Endothelial cell of umbilical vein (primary cell): ENCODE results near the gene HTT. TPM values are rescaled to one million over a fixed set of nuclear protein-coding genes. Genes with fewer than 3 reads are reported as not detected.

ENCODE experiments used
- BruUV-seq: library from RNA; stranded (reverse); fragments of 400-500 nt; replicated peaks from 2 replicates; lab custom pipeline; 2021; lab: Mats Ljungman, UMichigan
- CTCF ChIA-PET: fragments of 300-600, 350-600 bp; sonication (Branson Sonifier 250); formaldehyde crosslinking; loops from one replicate; lab custom pipeline; 2021; ENCODE audit warnings: antibody characterized with exemption, inconsistent platforms; lab: Charles Lee
- POLR2A ChIA-PET: fragments of 300-600, 350-600 bp; sonication (Branson Sonifier 250); formaldehyde crosslinking; loops from one replicate; lab custom pipeline; 2021; ENCODE audit warnings: antibody characterized with exemption, inconsistent platforms; lab: Charles Lee
- DNase-seq: peaks from one replicate; pipeline ENCODE4 v3.0.0-alpha.2; 2011; ENCODE audit warnings: low read depth, low spot score
- FAIRE-seq: peaks from 2 replicates; lab custom pipeline; 2011; peaks lifted over from hg19 to GRCh38; lab: Jason Lieb, UNC
- H2AFZ ChIP-seq: 2 replicates; pipeline ENCODE4 v1.6.0; 2012; ENCODE audit warnings: low read depth, low read length, control low read depth, inconsistent platforms
- H3K27ac ChIP-seq: 2 replicates; pipeline ENCODE4 v1.5.1; 2011; ENCODE audit warnings: low read depth, mild to moderate bottlenecking, control low read depth, low read length, moderate library complexity; ENCODE audit not compliant: insufficient read depth
- H3K27me3 ChIP-seq, 2 experiments: 2 replicates each; pipeline versions ENCODE4 v1.6.0 to v1.6.1; 2011; ENCODE audit warnings: low read length in 2 of 2, mixed read lengths in 1 of 2; ENCODE audit not compliant: control insufficient read depth in 2 of 2, insufficient read depth in 2 of 2
- H3K36me3 ChIP-seq, 2 experiments: 2 replicates in 1 of 2; 3 replicates in 1 of 2; pipeline ENCODE4 v1.5.1; 2011; ENCODE audit warnings: low read length in 2 of 2, mild to moderate bottlenecking in 1 of 2, moderate library complexity in 1 of 2; ENCODE audit not compliant: control insufficient read depth in 2 of 2, insufficient read depth in 2 of 2; ENCODE audit errors: extremely low read depth in 1 of 2
- H3K4me1 ChIP-seq: 3 replicates; pipeline ENCODE4 v1.5.1; 2011; ENCODE audit warnings: mild to moderate bottlenecking, low read length; ENCODE audit not compliant: control insufficient read depth, insufficient read depth; ENCODE audit errors: extremely low read depth
- H3K4me2 ChIP-seq: 2 replicates; pipeline ENCODE4 v1.6.1; 2011; ENCODE audit warnings: low read length, control low read depth, mixed read lengths; ENCODE audit not compliant: insufficient read depth
- H3K4me3 ChIP-seq, 3 experiments: fragments of 200-600 bp in 1 of 3; sonication (generic), shearing (Covaris generic) in 1 of 3; replicated peaks in 1 of 3; 2 replicates each; pipeline ENCODE4 v1.5.1; 2011 to 2016; ENCODE audit warnings: control low read depth in 3 of 3, low read length in 3 of 3, mild to moderate bottlenecking in 2 of 3, inconsistent platforms in 1 of 3, low read depth in 1 of 3, moderate library complexity in 1 of 3; ENCODE audit not compliant: insufficient read depth in 1 of 3
- H3K79me2 ChIP-seq: 2 replicates; pipeline ENCODE4 v1.6.0; 2012; ENCODE audit warnings: low read length, inconsistent platforms; ENCODE audit not compliant: control insufficient read depth, insufficient read depth
- H3K9ac ChIP-seq: replicated peaks from 2 replicates; pipeline ENCODE3; 2011; ENCODE audit warnings: low read length, control low read depth; ENCODE audit not compliant: insufficient read depth; ENCODE audit errors: extremely low read depth
- H3K9me1 ChIP-seq: replicated peaks from 3 replicates; pipeline ENCODE4 v1.6.0; 2011; ENCODE audit warnings: mild to moderate bottlenecking, low read length; ENCODE audit not compliant: control insufficient read depth, insufficient read depth; ENCODE audit errors: extremely low read depth
- H3K9me3 ChIP-seq: replicated peaks from 2 replicates; pipeline ENCODE4 v1.5.1; 2012; ENCODE audit warnings: low read length, inconsistent platforms; ENCODE audit not compliant: control insufficient read depth, insufficient read depth
- H4K20me1 ChIP-seq: replicated peaks from 2 replicates; pipeline ENCODE3; 2011; ENCODE audit warnings: mild to moderate bottlenecking, low read length; ENCODE audit not compliant: control insufficient read depth, insufficient read depth; ENCODE audit errors: extremely low read depth
- EZH2 ChIP-seq: IDR thresholded peaks from 2 replicates; pipeline ENCODE4 v1.6.1; 2012; ENCODE audit warnings: borderline replicate concordance, low read depth, mild to moderate bottlenecking, moderate library complexity, low read length, inconsistent platforms; ENCODE audit not compliant: severe bottlenecking
- FOS ChIP-seq: IDR thresholded peaks from 2 replicates; pipeline ENCODE4 v1.6.1; 2011; ENCODE audit warnings: mild to moderate bottlenecking, low read length, moderate library complexity, borderline replicate concordance; ENCODE audit not compliant: insufficient read depth
- GATA2 ChIP-seq: IDR thresholded peaks from 2 replicates; pipeline ENCODE4 v1.7.0; 2011; ENCODE audit warnings: low read depth, mild to moderate bottlenecking, moderate library complexity, mixed read lengths, low read length; ENCODE audit not compliant: insufficient read length, insufficient read depth
- JUN ChIP-seq: IDR thresholded peaks from 2 replicates; pipeline ENCODE4 v1.6.1; 2011; ENCODE audit warnings: borderline replicate concordance, low read depth; ENCODE audit not compliant: insufficient read length, insufficient read depth
- MYC ChIP-seq: IDR thresholded peaks from one replicate; pipeline ENCODE4 v1.6.1; 2011; ENCODE audit warnings: mild to moderate bottlenecking, low read depth, low read length
- POLR2A ChIP-seq: IDR thresholded peaks from 2 replicates; pipeline ENCODE4 v1.6.1; 2012; ENCODE audit warnings: low read depth, mild to moderate bottlenecking, control low read depth, low read length
- POLR2AphosphoS5 ChIP-seq: IDR thresholded peaks from 2 replicates; pipeline ENCODE4 v1.6.1; 2012; ENCODE audit warnings: low read depth, mild to moderate bottlenecking, control low read depth, low read length, moderate library complexity; ENCODE audit not compliant: insufficient read depth
- dilution Hi-C: fragments of 300-500 bp; cut with MboI; formaldehyde crosslinking; loops from one replicate; pipeline ENCODE4 v1.15.0; 2019; ENCODE audit warnings: low sequenced_read_pairs; ENCODE audit not compliant: extremely low pct_ligation_motif_present
- intact Hi-C: fragments of 100-400 bp; cut with micrococcal nuclease; formaldehyde crosslinking; loops from one replicate; pipeline ENCODE4 v1.10.0; 2022
- polyA plus RNA-seq, 4 experiments: library from polyadenylated mRNA; depleted of rRNA in 3 of 4; stranded (reverse) in 3 of 4; unstranded in 1 of 4; fragments of >200 nt; gene quantifications; 2 replicates each; pipeline versions ENCODE4 v1.2.1 to v1.2.3, GENCODE V29; 2011 to 2012; ENCODE audit warnings: missing spikeins in 1 of 4
- total RNA-seq: library from RNA; stranded (reverse); gene quantifications from 2 replicates; pipeline ENCODE4 v1.2.3, GENCODE V29; 2021
- TF ChIP-seq, protein P1 (sequence below): IDR thresholded peaks from 2 replicates; pipeline ENCODE4 v1.6.1; 2011; ENCODE audit not compliant: insufficient read depth, insufficient read length
- TF ChIP-seq, protein P2 (sequence below), 2 donors: IDR thresholded peaks; 1 replicate in 1 of 2; 2 replicates in 1 of 2; pipeline ENCODE4 v1.5.1; 2011; ENCODE audit warnings: low read length in 2 of 2, mild to moderate bottlenecking in 2 of 2, moderate library complexity in 2 of 2, control low read depth in 1 of 2, inconsistent platforms in 1 of 2, low read depth in 1 of 2; ENCODE audit not compliant: insufficient read depth in 1 of 2; ENCODE audit errors: extremely low read depth in 1 of 2

The HTT gene
- total and polyA plus RNA-seq, 2 donors (not counting 3 experiments of a cell fraction or from before 2014, with no cell fraction given) = 15.7 to 61.2 TPM

DNA sequence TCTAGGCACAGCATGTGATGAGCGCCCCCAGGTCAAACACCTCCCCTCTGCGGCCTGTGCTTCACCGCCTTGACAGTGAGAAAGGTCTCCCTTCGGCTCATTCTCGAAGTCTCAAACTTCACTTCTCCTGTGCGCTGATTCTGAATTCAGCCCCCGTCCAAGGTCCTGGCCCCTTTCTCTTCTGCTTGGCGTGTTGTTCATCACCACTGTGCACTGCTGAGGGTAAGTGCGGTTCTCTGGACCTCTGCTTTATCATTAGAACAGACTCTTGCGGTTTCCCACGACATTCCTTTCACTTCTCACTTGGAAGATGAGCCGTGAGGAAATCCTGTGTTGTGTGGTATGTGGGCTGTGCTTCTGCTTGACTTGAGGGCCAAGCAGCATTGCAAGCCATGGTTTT, 12.0 kb upstream of the HTT start:
- FAIRE-seq = no peak
- ChIA-PET CTCF (no interaction called here), POLR2A (interaction anchor here (0.6 kb wide), 1 partner anchor 19 kb away, joined by 4 read pairs; no protein-coding TSS in a partner anchor)
- Histone ChIP-seq H3K4me2 (no peak overlapping the region), H3K36me3 (no peaks in the 10 kb centered on the region), H4K20me1 (no peaks in the 10 kb centered on the region), H3K9ac (no peak overlapping the region), H3K27me3 (peaks cover 0 to 2% of the 10 kb centered on the region in 2 experiments), H3K9me1 (no peaks in the 10 kb centered on the region), H2AFZ (no peak overlapping the region), H3K27ac (no peak overlapping the region), H3K9me3 (no peaks in the 10 kb centered on the region), H3K4me1 (no peaks in the 10 kb centered on the region), H3K79me2 (no peaks in the 10 kb centered on the region), H3K4me3 (no peak overlapping the region)
- dilution Hi-C loops (no loop called here), intact Hi-C loops (no loop called here)
- DNase-seq = no peak
- no TSS peak for BruUV-seq
- TF ChIP-seq JUN (no peak), FOS (no peak), GATA2 (no peak), POLR2A (no peak), MYC (no peak), EZH2 (no peak), POLR2AphosphoS5 (no peak)
- TF ChIP-seq, protein P1, sequence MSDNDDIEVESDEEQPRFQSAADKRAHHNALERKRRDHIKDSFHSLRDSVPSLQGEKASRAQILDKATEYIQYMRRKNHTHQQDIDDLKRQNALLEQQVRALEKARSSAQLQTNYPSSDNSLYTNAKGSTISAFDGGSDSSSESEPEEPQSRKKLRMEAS = no peak
- TF ChIP-seq, protein P2, sequence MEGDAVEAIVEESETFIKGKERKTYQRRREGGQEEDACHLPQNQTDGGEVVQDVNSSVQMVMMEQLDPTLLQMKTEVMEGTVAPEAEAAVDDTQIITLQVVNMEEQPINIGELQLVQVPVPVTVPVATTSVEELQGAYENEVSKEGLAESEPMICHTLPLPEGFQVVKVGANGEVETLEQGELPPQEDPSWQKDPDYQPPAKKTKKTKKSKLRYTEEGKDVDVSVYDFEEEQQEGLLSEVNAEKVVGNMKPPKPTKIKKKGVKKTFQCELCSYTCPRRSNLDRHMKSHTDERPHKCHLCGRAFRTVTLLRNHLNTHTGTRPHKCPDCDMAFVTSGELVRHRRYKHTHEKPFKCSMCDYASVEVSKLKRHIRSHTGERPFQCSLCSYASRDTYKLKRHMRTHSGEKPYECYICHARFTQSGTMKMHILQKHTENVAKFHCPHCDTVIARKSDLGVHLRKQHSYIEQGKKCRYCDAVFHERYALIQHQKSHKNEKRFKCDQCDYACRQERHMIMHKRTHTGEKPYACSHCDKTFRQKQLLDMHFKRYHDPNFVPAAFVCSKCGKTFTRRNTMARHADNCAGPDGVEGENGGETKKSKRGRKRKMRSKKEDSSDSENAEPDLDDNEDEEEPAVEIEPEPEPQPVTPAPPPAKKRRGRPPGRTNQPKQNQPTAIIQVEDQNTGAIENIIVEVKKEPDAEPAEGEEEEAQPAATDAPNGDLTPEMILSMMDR (IDR thresholded peaks at IDR 0.05; ENCODE audit: extremely low read depth in 1 of 2, insufficient read depth in 1 of 2, low read depth in 1 of 2, low read length in 2 of 2) = no peak
